Inflammatory macrophage (primary cell): ENCODE measurements around the gene AFF2.
"Not testable (repeated sequence)": the region's sequence is repeated elsewhere in the genome, so short reads cannot be mapped to it uniquely, and the experiment has no call there.

ENCODE experiments used
- DNase-seq, 2 donors: peaks; one replicate each; pipeline ENCODE4 v3.0.0-alpha.2; 2020 to 2022

AFF2 gene

GRCh38 chrX:148867596-148867995 is 367.2 kb downstream of the AFF2 start:
- DNase-seq = no peak

GRCh38 chrX:148871422-148872160 is 371.2 kb downstream of the AFF2 start:
- no peak for DNase-seq

GRCh38 chrX:148872161-148872535 is 371.7 kb downstream of the AFF2 start:
- no peak for DNase-seq

GRCh38 chrX:148872881-148873280 is 372.5 kb downstream of the AFF2 start:
- DNase-seq = no peak

GRCh38 chrX:148874636-148875246 is 374.3 kb downstream of the AFF2 start:
- DNase-seq = no peak

GRCh38 chrX:148878371-148878770 is 378.0 kb downstream of the AFF2 start:
- DNase-seq = no peak

- no peak for DNase-seq
Observed at GRCh38 chrX:148885203-148885602, 384.8 kb downstream of the AFF2 start.

GRCh38 chrX:148893395-148893794 is 393.0 kb downstream of the AFF2 start:
- no peak for DNase-seq

- DNase-seq = no peak
Observed at GRCh38 chrX:148902581-148902980, 402.2 kb downstream of the AFF2 start.

- DNase-seq = no peak
Observed at GRCh38 chrX:148903176-148903575, 402.8 kb downstream of the AFF2 start.

- DNase-seq = no peak
Observed at GRCh38 chrX:148904421-148905111, 404.1 kb downstream of the AFF2 start.

GRCh38 chrX:148905400-148905799 is 405.0 kb downstream of the AFF2 start:
- DNase-seq = no peak

- not testable (repeated sequence) for DNase-seq
Observed at GRCh38 chrX:148906628-148907027, 406.2 kb downstream of the AFF2 start.

GRCh38 chrX:148909758-148910157 is 409.3 kb downstream of the AFF2 start:
- DNase-seq = no peak

GRCh38 chrX:148913971-148914370 is 413.6 kb downstream of the AFF2 start:
- DNase-seq = no peak

GRCh38 chrX:148914783-148915182 is 414.4 kb downstream of the AFF2 start:
- no peak for DNase-seq

- no peak for DNase-seq
Observed at GRCh38 chrX:148915474-148915873, 415.1 kb downstream of the AFF2 start.

GRCh38 chrX:148917441-148917840 is 417.0 kb downstream of the AFF2 start:
- DNase-seq = peak; percentile 67 to 77

GRCh38 chrX:148923631-148924030 is 423.2 kb downstream of the AFF2 start:
- DNase-seq = no peak

- no peak for DNase-seq
Observed at GRCh38 chrX:148926371-148926770, 426.0 kb downstream of the AFF2 start.

- peak; percentile 52 to 62 for DNase-seq
Observed at GRCh38 chrX:148928811-148929210, 428.4 kb downstream of the AFF2 start.

- DNase-seq = peak in 1 of 2 donors; percentile 2
Observed at GRCh38 chrX:148929686-148930085, 429.3 kb downstream of the AFF2 start.

GRCh38 chrX:148930206-148930729 is 429.9 kb downstream of the AFF2 start:
- peak; percentile 63 to 74 for DNase-seq

GRCh38 chrX:148933881-148934280 is 433.5 kb downstream of the AFF2 start:
- DNase-seq = no peak
